ENCODE measurements around the gene PLPPR3. TPM values are rescaled to one million over a fixed set of nuclear protein-coding genes. Genes with fewer than 3 reads are reported as not detected.
"Not testable (repeated sequence)": the region's sequence is repeated elsewhere in the genome, so short reads cannot be mapped to it uniquely, and the experiment has no call there.

Gene PLPPR3
- total and polyA plus RNA-seq, 4 donors: 3.1 TPM; not detected in 3

DNA sequence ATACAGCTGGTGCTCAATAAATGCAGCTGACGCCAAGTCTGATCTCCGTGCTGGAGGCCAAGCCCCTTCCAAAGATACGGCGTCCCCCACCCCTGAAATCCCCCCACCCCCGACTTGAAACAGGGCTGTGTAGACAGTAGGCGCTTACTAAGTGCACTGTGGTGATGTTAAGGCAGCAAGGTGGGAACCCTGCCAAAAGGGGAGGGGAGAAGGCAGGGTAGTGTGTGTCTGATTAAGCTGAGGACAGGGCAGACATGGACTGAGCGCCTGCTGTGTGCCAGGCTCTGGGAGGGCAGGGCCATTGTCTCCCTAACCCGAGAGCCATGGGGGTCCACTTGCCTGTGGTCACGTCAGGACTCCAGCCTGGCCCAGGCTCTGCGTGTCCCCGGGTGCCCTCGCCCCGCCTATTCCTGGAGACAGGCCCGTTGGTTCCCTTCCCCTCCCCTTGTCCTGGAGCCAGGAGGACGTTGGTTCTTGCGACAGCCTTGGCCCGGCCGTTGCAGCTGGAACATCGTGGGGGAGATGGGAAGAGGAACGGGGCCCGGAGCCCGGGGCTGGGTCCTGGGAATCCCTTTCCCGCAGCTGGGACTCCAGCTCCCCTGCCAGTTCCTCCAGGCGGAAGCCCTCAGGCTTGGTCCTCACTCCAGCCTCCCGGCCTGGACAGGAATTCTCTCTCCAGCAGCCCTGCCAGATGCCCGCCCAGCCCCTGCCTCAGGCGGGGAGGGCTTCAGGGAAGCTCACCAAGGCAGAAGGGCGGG, 28.6 kb upstream of the PLPPR3 start:
- Histone ChIP-seq H3K36me3 (ENCODE audit: control insufficient read depth in 4 of 4, insufficient read depth in 3 of 4, low read depth in 1 of 4, low read length in 3 of 4) (no peaks in the 10 kb centered on the region), H3K4me1 (ENCODE audit: control insufficient read depth in 4 of 4, insufficient read depth in 4 of 4, low read length in 3 of 4) (peaks cover 5 to 12% (median 8%) of the 10 kb centered on the region in 4 donors), H3K27me3 (ENCODE audit: control insufficient read depth in 4 of 4, insufficient read depth in 4 of 4, low read length in 3 of 4) (peaks cover 0 to 2% (median 0%) of the 10 kb centered on the region in 4 donors), H3K9ac (ENCODE audit: low read depth in 1 of 2, low read length in 2 of 2) (no peak overlapping the region), H3K9me3 (ENCODE audit: control insufficient read depth in 4 of 4, low read length in 3 of 4) (no peaks in the 10 kb centered on the region), H3K4me3 (ENCODE audit: low read depth in 1 of 3, low read length in 3 of 3) (no peak overlapping the region), H3K27ac (ENCODE audit: low read depth in 1 of 2, low read length in 2 of 2) (peak overlapping the region; percentile 34 to 52)
- DNase-seq (ENCODE audit: low spot score): no peak
- WGBS: 16% methylated on average over 28 of the region's 28 CpGs
- TF ChIP-seq RXRA (IDR thresholded peaks at IDR 0.05): peak; percentile 95 to 98
- TF ChIP-seq YY1 (IDR thresholded peaks at IDR 0.05): no peak
- TF ChIP-seq, protein P1, sequence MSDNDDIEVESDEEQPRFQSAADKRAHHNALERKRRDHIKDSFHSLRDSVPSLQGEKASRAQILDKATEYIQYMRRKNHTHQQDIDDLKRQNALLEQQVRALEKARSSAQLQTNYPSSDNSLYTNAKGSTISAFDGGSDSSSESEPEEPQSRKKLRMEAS (IDR thresholded peaks at IDR 0.05): no peak
- TF ChIP-seq, protein P2, sequence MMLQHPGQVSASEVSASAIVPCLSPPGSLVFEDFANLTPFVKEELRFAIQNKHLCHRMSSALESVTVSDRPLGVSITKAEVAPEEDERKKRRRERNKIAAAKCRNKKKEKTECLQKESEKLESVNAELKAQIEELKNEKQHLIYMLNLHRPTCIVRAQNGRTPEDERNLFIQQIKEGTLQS (IDR thresholded peaks at IDR 0.05): no peak
- TF ChIP-seq, protein P3, sequence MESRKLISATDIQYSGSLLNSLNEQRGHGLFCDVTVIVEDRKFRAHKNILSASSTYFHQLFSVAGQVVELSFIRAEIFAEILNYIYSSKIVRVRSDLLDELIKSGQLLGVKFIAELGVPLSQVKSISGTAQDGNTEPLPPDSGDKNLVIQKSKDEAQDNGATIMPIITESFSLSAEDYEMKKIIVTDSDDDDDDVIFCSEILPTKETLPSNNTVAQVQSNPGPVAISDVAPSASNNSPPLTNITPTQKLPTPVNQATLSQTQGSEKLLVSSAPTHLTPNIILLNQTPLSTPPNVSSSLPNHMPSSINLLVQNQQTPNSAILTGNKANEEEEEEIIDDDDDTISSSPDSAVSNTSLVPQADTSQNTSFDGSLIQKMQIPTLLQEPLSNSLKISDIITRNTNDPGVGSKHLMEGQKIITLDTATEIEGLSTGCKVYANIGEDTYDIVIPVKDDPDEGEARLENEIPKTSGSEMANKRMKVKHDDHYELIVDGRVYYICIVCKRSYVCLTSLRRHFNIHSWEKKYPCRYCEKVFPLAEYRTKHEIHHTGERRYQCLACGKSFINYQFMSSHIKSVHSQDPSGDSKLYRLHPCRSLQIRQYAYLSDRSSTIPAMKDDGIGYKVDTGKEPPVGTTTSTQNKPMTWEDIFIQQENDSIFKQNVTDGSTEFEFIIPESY (IDR thresholded peaks at IDR 0.05): no peak
- TF ChIP-seq CTCF (IDR thresholded peaks at IDR 0.05; ENCODE audit: low read depth, low read length, missing input control): no peak
- TF ChIP-seq FOXA2 (IDR thresholded peaks at IDR 0.05): no peak
- TF ChIP-seq EGR1 (IDR thresholded peaks at IDR 0.05; ENCODE audit: low read depth in 2 of 2): no peak
- TF ChIP-seq TAF1 (conservative IDR thresholded peaks at IDR 0.05): no peak
- peak in 1 of 2 donors; percentile 54 for TF ChIP-seq RAD21 (IDR thresholded peaks at IDR 0.05)
- TF ChIP-seq REST (IDR thresholded peaks at IDR 0.05): peak; percentile 18
- TF ChIP-seq FOXA1 (IDR thresholded peaks at IDR 0.05): no peak
- TF ChIP-seq JUND (IDR thresholded peaks at IDR 0.05): no peak
- TF ChIP-seq NR2F2 (IDR thresholded peaks at IDR 0.05): peak; percentile 83
- TF ChIP-seq SP1 (IDR thresholded peaks at IDR 0.05): peak; percentile 84
- peak; percentile 43 to 47 for TF ChIP-seq HNF4A (conservative IDR thresholded peaks at IDR 0.05)
- TF ChIP-seq GABPA (IDR thresholded peaks at IDR 0.05 in 1 of 2, conservative IDR thresholded peaks at IDR 0.05 in 1 of 2): peak in 1 of 2 donors; percentile 12
- no peak for TF ChIP-seq HNF4G (IDR thresholded peaks at IDR 0.05)

- H3K27ac ChIP-seq (ENCODE audit: low read depth in 1 of 2, low read length in 2 of 2); H3K9ac ChIP-seq (ENCODE audit: low read depth in 1 of 2, low read length in 2 of 2); H3K27me3 ChIP-seq (ENCODE audit: control insufficient read depth in 4 of 4, insufficient read depth in 4 of 4, low read length in 3 of 4); H3K36me3 ChIP-seq (ENCODE audit: control insufficient read depth in 4 of 4, insufficient read depth in 3 of 4, low read depth in 1 of 4, low read length in 3 of 4); H3K4me3 ChIP-seq (ENCODE audit: low read depth in 1 of 3, low read length in 3 of 3); H3K9me3 ChIP-seq (ENCODE audit: control insufficient read depth in 4 of 4, low read length in 3 of 4); DNase-seq (ENCODE audit: low spot score): not testable (repeated sequence)
- 85% methylated on average over 8 of the region's 8 CpGs for WGBS
- peaks cover 5 to 12% (median 8%) of the 10 kb centered on the region in 4 donors for H3K4me1 ChIP-seq (ENCODE audit: control insufficient read depth in 4 of 4, insufficient read depth in 4 of 4, low read length in 3 of 4)
Observed at GRCh38 chr19:849195-849594, 27.4 kb upstream of the PLPPR3 start.
